22Rv1 (cell line): ENCODE data around the gene USP6NL.
"Not testable (repeated sequence)": the region's sequence is repeated elsewhere in the genome, so short reads cannot be mapped to it uniquely, and the experiment has no call there.

ENCODE experiments used
- H3K27ac ChIP-seq: fragments of 450-650 bp; 2 replicates; pipeline ENCODE4 v1.5.1; 2017
- CTCF ChIP-seq: fragments of 450-650 bp; IDR thresholded peaks from 2 replicates; pipeline ENCODE4 v1.5.1; 2017; ENCODE audit warnings: mild to moderate bottlenecking
- ZFX ChIP-seq: fragments of 450-650 bp; IDR thresholded peaks from 2 replicates; pipeline ENCODE4 v1.6.1; 2017; ENCODE audit warnings: antibody characterized with exemption, borderline replicate concordance

Gene USP6NL

DNA sequence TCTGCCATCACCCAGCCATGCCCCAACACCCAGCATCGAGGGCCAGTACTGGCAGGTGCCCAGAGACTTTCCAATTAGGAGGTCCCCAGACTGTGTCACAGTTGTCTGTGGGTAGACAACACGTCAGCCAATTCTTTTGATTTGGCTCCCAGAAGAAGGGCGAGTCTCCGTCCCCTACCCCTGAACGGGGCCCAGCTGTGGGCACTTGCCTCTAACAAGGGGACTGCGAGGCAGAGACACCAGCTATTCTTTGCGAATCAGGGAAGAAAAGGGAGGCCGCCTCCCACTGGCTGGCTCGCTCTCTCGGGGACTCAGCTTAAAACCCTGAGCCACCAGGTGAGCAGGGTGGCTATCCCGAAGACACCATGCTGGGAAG, 167.3 kb downstream of the USP6NL start:
- H3K27ac ChIP-seq: no peak overlapping the region
- no peak for TF ChIP-seq CTCF
- no peak for TF ChIP-seq ZFX

- no peak overlapping the region for H3K27ac ChIP-seq
- TF ChIP-seq CTCF (no peak), ZFX (no peak)
These were observed 167.8 kb downstream of the USP6NL start for GRCh38 chr10:11443468-11444154.

- TF ChIP-seq CTCF: no peak
- no peak for TF ChIP-seq ZFX
These were observed 169.3 kb downstream of the USP6NL start for GRCh38 chr10:11442001-11442773.

DNA sequence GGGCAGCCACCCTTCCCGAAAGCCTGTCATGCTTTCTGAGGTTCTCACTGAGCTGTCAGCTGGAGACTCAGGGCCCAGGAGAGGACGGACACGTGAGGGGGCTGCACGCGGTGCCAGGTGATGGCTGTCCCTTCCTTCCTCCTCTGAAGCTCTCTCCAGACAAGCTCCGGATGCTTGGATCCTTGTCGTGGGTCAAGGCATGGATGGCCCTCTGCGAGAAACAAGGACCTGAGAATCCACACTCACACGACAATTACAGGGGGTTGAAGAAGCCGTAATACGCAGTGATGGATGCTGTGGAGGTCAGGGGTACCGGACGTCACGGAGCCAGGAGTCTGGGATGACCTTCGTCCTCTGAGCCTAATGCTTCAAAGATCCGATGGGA, 170.3 kb downstream of the USP6NL start:
- TF ChIP-seq ZFX (no peak), CTCF (no peak)
- no peak overlapping the region for H3K27ac ChIP-seq

More at GRCh38 chr10:11442001-11442773, 169.3 kb downstream of the USP6NL start:
- no peak overlapping the region for H3K27ac ChIP-seq

DNA sequence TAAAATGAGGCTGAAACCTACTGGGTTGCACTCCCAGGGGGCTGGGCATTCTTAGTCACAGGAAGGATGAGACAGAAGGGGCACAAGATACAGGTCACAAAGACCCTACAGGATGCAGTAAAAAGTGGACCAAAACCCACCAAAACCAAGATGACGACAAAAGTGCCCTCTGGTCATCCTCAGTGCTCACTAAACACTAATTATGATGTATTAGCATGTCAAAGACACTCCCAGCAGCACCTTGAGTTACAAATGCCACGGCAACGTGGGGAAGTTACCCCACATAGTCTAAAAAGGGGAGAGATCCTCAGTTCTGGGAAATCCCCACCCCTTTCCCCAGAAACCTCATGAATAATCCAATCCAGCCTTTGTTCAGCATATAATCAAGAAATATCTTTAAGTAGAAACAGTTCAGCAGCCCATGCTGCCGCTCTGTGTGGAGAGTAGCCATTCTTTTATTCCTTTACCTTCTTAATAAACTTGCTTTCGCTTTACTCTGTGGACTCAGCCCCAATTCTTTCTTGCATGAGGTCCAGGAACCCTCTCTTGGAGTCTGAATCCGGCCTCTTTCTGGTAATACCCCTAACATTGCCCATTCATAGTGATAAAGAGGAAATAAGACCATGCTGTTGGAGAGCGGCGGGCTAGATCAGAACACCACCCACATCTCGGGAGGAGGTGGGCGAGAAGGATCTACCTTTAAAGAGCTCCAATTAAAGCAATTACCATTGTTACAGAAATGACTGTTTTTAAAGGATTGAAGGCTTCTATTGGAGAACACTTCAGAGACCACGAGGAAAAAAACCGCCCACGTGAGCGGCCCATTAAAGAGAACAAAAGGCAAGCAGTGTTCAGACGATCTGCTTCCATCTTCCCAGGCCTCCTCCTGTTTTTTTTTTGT, 170.9 kb downstream of the USP6NL start:
- no peak overlapping the region for H3K27ac ChIP-seq
- no peak for TF ChIP-seq ZFX

DNA sequence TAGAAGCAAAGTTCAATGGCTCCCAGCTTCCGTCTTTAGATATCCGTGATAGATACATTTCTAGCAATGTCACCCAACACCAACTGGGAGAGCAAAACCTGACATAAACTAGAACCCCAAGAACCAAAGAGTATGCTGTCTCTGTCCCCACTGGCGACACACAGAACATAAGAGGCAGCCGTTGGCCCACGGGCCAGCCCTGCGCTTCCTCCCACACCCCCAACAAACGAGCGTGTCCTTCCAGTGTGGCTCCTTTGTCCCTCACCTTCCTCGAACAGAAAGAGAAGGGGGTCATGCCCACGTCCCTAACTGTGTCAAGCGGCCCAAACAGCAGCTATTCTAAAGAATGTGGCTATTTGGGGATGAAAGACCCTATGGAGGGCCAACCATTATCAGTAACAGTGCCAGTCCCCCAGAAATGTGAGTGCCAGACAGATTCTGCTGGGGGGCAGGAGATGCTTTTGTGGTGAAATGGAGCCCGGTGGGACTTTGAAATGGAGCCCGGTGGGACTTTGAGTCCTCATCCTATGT, 171.9 kb downstream of the USP6NL start:
- no peak for TF ChIP-seq ZFX
- TF ChIP-seq CTCF: no peak

DNA sequence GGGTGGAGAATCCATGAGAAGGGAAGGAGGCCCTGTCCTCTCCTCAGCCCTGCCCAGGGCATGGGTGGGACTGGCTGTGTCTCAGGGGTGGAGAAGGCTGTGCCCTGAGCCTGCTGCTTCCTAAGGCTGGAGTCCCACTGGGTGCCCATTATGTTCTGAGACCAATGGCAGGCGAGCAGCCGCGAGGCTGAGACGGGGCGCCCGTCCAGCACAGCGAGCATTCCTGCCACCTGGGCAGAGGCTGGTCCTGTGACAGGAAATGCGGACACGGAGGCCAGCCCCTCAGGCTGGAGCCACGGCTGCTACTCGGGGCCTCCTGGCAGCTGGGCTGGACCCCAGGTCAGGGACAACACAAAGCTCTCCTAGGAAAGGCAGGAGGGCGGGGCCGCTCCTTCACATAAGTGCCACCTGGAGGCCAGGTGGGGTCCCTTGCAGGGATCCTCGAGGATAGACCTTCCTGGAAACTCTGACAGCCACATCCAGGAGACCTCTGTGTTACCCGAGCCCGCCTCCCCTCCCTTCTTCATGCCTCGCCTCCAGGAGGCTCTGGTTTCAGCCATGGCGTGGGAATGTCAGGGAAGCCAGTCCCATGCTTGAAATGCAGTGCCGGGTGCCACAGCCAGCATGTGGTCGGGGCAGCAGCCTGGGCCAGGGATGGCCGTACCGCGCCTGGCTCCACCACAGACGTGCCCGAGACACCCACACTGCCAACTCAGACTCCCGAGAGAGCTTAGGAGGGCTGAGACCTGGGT, 173.9 kb downstream of the USP6NL start:
- TF ChIP-seq ZFX (no peak), CTCF (no peak)
- H3K27ac ChIP-seq: no peak overlapping the region

More for the DNA sequence above, 171.9 kb downstream of the USP6NL start:
- H3K27ac ChIP-seq: no peak overlapping the region

- H3K27ac ChIP-seq: not testable (repeated sequence)
These were observed 175.0 kb downstream of the USP6NL start for GRCh38 chr10:11436445-11436844.
